H1 (cell line): Measurements from ENCODE around the gene VAMP4. TPM values are rescaled to one million over a fixed set of nuclear protein-coding genes. Genes with fewer than 3 reads are reported as not detected.

Source experiments
- CTCF ChIA-PET: fragments of 300-600 bp; sonication (Branson Sonifier 250); formaldehyde crosslinking; loops from one replicate; lab custom pipeline; 2021; ENCODE audit not compliant: partially characterized antibody; lab: Charles Lee
- POLR2A ChIA-PET: fragments of 300-600 bp; sonication (Branson Sonifier 250); formaldehyde crosslinking; loops from one replicate; lab custom pipeline; 2021; ENCODE audit warnings: inconsistent platforms; ENCODE audit not compliant: partially characterized antibody; lab: Charles Lee
- DNase-seq, 2 experiments: peaks; one replicate each; pipeline versions ENCODE4 v3.0.0 to v3.0.0-alpha.2; 2010 to 2022; ENCODE audit warnings: low spot score in 2 of 2, low read depth in 1 of 2, mixed read lengths in 1 of 2
- FAIRE-seq: peaks from 2 replicates; lab custom pipeline; 2011; peaks lifted over from hg19 to GRCh38; lab: Jason Lieb, UNC
- H2AFZ ChIP-seq: 2 replicates; pipeline ENCODE4 v1.8.1; 2012; ENCODE audit warnings: low read length, inconsistent platforms
- H2AK5ac ChIP-seq: 2 replicates; pipeline ENCODE4 v1.6.1; 2013; ENCODE audit warnings: low read depth, low read length
- H2BK120ac ChIP-seq: replicated peaks from 2 replicates; pipeline ENCODE3; 2013; ENCODE audit warnings: low read depth, low read length, inconsistent platforms
- H2BK12ac ChIP-seq: 2 replicates; pipeline ENCODE4 v1.6.1; 2013; ENCODE audit warnings: low read depth, low read length
- H2BK15ac ChIP-seq: 2 replicates; pipeline ENCODE4 v1.6.1; 2013; ENCODE audit warnings: low read length
- H2BK20ac ChIP-seq: 2 replicates; pipeline ENCODE4 v1.6.1; 2013; ENCODE audit warnings: low read length
- H2BK5ac ChIP-seq: 2 replicates; pipeline ENCODE4 v1.6.1; 2013; ENCODE audit warnings: low read depth, low read length
- H3K14ac ChIP-seq: 2 replicates; pipeline ENCODE4 v1.6.1; 2013; ENCODE audit warnings: inconsistent platforms; ENCODE audit not compliant: insufficient read length
- H3K18ac ChIP-seq: 2 replicates; pipeline ENCODE4 v1.6.1; 2013; ENCODE audit warnings: low read length; ENCODE audit errors: extremely low read depth
- H3K23ac ChIP-seq: 2 replicates; pipeline ENCODE4 v1.6.1; 2013; ENCODE audit warnings: inconsistent platforms; ENCODE audit not compliant: insufficient read length
- H3K23me2 ChIP-seq: 2 replicates; pipeline ENCODE4 v1.6.1; 2013; ENCODE audit warnings: low read depth, low read length
- H3K27ac ChIP-seq: 2 replicates; pipeline ENCODE4 v1.6.1; 2011; ENCODE audit warnings: low read depth, low read length, inconsistent platforms
- H3K27me3 ChIP-seq, 4 experiments: replicated peaks in 1 of 4; 1 replicate in 1 of 4; 2 replicates in 3 of 4; pipeline versions ENCODE4 v1.6.1 to v1.8.1; 2011 to 2013; ENCODE audit warnings: low read length in 3 of 4, mild to moderate bottlenecking in 3 of 4, inconsistent platforms in 2 of 4, mixed read lengths in 2 of 4, moderate library complexity in 1 of 4; ENCODE audit not compliant: control insufficient read depth in 3 of 4, insufficient read depth in 3 of 4; ENCODE audit errors: extremely low read depth in 1 of 4
- H3K36me3 ChIP-seq, 4 experiments: 2 replicates each; pipeline versions ENCODE4 v1.6.1 to v1.8.1; 2011 to 2013; ENCODE audit warnings: mild to moderate bottlenecking in 4 of 4, low read length in 3 of 4, moderate library complexity in 2 of 4, control low read depth in 1 of 4, inconsistent platforms in 1 of 4; ENCODE audit not compliant: insufficient read depth in 4 of 4, control insufficient read depth in 2 of 4
- H3K4ac ChIP-seq: replicated peaks from 2 replicates; pipeline ENCODE3; 2013; ENCODE audit warnings: low read length, low read depth, mixed read lengths, inconsistent platforms; ENCODE audit not compliant: insufficient read length
- H3K4me1 ChIP-seq, 4 experiments: replicated peaks in 1 of 4; 1 replicate in 1 of 4; 2 replicates in 3 of 4; pipeline versions ENCODE4 v1.6.1 to v1.8.1; 2011 to 2013; ENCODE audit warnings: low read length in 3 of 4, inconsistent platforms in 2 of 4, mixed read lengths in 1 of 4; ENCODE audit not compliant: insufficient read depth in 4 of 4, control insufficient read depth in 3 of 4
- H3K4me2 ChIP-seq, 2 experiments: 2 replicates each; pipeline versions ENCODE4 v1.6.1 to v1.8.1; 2011 to 2013; ENCODE audit warnings: low read depth in 2 of 2, low read length in 2 of 2, control low read depth in 1 of 2, inconsistent platforms in 1 of 2, mild to moderate bottlenecking in 1 of 2; ENCODE audit not compliant: insufficient read depth in 1 of 2
- H3K4me3 ChIP-seq, 4 experiments: fragments of 200-600, 300-600 bp in 1 of 4; sonication (generic), shearing (Covaris generic), sonication (Bioruptor Twin) in 1 of 4; 2 replicates each; pipeline versions ENCODE4 v1.5.1 to v1.8.1; 2011 to 2016; ENCODE audit warnings: low read length in 4 of 4, low read depth in 3 of 4, control low read depth in 2 of 4, inconsistent platforms in 2 of 4, mild to moderate bottlenecking in 2 of 4, mixed read lengths in 1 of 4, moderate library complexity in 1 of 4; ENCODE audit not compliant: insufficient read depth in 2 of 4; ENCODE audit errors: extremely low read depth in 1 of 4
- H3K56ac ChIP-seq: replicated peaks from 2 replicates; pipeline ENCODE3; 2013; ENCODE audit warnings: low read depth, mild to moderate bottlenecking, mixed read lengths, low read length, inconsistent platforms; ENCODE audit not compliant: insufficient read length
- H3K79me1 ChIP-seq: 2 replicates; pipeline ENCODE4 v1.6.1; 2013; ENCODE audit warnings: low read depth, low read length, control low read depth
- H3K79me2 ChIP-seq, 2 experiments: 2 replicates each; pipeline versions ENCODE4 v1.6.1 to v1.8.1; 2012 to 2013; ENCODE audit warnings: low read length in 2 of 2, mild to moderate bottlenecking in 2 of 2, inconsistent platforms in 1 of 2; ENCODE audit not compliant: insufficient read depth in 2 of 2, control insufficient read depth in 1 of 2
- H3K9ac ChIP-seq, 4 experiments: replicated peaks in 1 of 4; 1 replicate in 1 of 4; 2 replicates in 3 of 4; pipeline versions ENCODE4 v1.6.1 to v1.8.1; 2011 to 2013; ENCODE audit warnings: low read depth in 3 of 4, low read length in 3 of 4, control low read depth in 2 of 4, mild to moderate bottlenecking in 2 of 4, moderate library complexity in 2 of 4, inconsistent platforms in 1 of 4; ENCODE audit errors: extremely low read depth in 1 of 4
- H3K9me3 ChIP-seq, 2 experiments: 2 replicates each; pipeline versions ENCODE4 v1.6.1 to v1.8.1; 2012 to 2013; ENCODE audit warnings: mild to moderate bottlenecking in 2 of 2, moderate library complexity in 2 of 2, control low read depth in 1 of 2, inconsistent platforms in 1 of 2, low read depth in 1 of 2, low read length in 1 of 2, mixed read lengths in 1 of 2; ENCODE audit not compliant: insufficient read depth in 2 of 2
- H4K20me1 ChIP-seq, 2 experiments: replicated peaks in 1 of 2; 2 replicates each; pipeline versions ENCODE3 to v1.8.1; 2011 to 2013; ENCODE audit warnings: inconsistent platforms in 2 of 2, low read length in 2 of 2, mild to moderate bottlenecking in 1 of 2; ENCODE audit not compliant: insufficient read depth in 2 of 2, control insufficient read depth in 1 of 2
- H4K5ac ChIP-seq: 2 replicates; pipeline ENCODE4 v1.6.1; 2013; ENCODE audit warnings: low read length, low read depth, mixed read lengths, inconsistent platforms; ENCODE audit not compliant: insufficient read length
- H4K8ac ChIP-seq: 2 replicates; pipeline ENCODE4 v1.8.0; 2013; ENCODE audit warnings: mild to moderate bottlenecking, moderate library complexity, low read length, inconsistent platforms; ENCODE audit not compliant: insufficient read depth; ENCODE audit errors: extremely low read depth
- H4K91ac ChIP-seq: replicated peaks from 2 replicates; pipeline ENCODE3; 2013; ENCODE audit warnings: low read length, mixed read lengths, inconsistent platforms; ENCODE audit not compliant: insufficient read length
- BACH1 ChIP-seq: IDR thresholded peaks from 2 replicates; pipeline ENCODE4 v1.6.1; 2012; ENCODE audit warnings: low read length, improper control_type of control experiment
- CBX5 ChIP-seq: fragments of 300-800, 300-1000 bp; sonication (generic); IDR thresholded peaks from 2 replicates; pipeline ENCODE4 v1.7.1; 2016; ENCODE audit warnings: antibody characterized with exemption, low read length, low read depth
- RBBP5 ChIP-seq: IDR thresholded peaks from 2 replicates; pipeline ENCODE4 v1.7.1; 2012; ENCODE audit warnings: low read depth, mild to moderate bottlenecking, inconsistent platforms, low read length, moderate library complexity, borderline replicate concordance
- TCF12 ChIP-seq: IDR thresholded peaks from 2 replicates; pipeline ENCODE4 v1.6.1; 2011; ENCODE audit warnings: low read depth, mild to moderate bottlenecking, low read length
- polyA plus RNA-seq, 7 experiments: library from polyadenylated mRNA; depleted of rRNA in 3 of 7; stranded (reverse) in 5 of 7; unstranded in 2 of 7; fragments of >200 nt in 5 of 7; fragments of 200-250 nt in 2 of 7; gene quantifications; 1 replicate in 5 of 7; 2 replicates in 1 of 7; 4 replicates in 1 of 7; pipeline versions ENCODE4 v1.2.1 to v1.2.3, GENCODE V29; 2011 to 2013; ENCODE audit warnings: missing spikeins in 2 of 7, mixed read lengths in 2 of 7
- total RNA-seq: library from RNA; stranded (reverse); fragmentation: NEBNext Ultra II Directional; extraction: Animal tissue kit (Norgen Biotek cat#: 25700); gene quantifications from 2 replicates; pipeline ENCODE4 v1.2.1, GENCODE V29; 2021

Gene VAMP4
- total and polyA plus RNA-seq, 2 of the 8 experiments (the other 6 are each of a cell fraction or from before 2014, with no cell fraction given) = 1.6 to 13.9 TPM

DNA sequence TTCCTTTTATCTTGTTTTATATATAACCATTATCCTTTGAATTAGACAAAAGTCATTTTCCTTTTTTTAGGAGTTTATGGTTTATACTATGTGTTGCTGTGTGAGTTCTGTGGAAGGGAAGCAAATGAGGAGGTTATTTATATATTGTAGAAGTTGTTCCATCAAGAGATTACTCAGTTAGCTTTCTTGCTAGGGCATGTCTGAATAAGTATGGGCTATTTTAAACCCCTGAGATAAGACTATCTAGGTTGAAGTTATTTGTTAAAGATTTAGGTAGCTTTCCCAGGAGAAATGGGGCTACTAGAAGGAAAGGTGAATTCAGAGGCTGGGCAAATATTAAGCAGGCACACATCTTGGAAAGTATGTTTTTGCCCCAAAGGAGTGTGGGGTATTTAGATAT is 16.1 kb upstream of the VAMP4 start:
- no peak overlapping the region for H4K5ac ChIP-seq
- no peak overlapping the region for H3K23ac ChIP-seq
- no peak overlapping the region for H3K27ac ChIP-seq
- peaks cover 11 to 17% of the 10 kb centered on the region in 2 experiments for H3K9me3 ChIP-seq
- H3K27me3 ChIP-seq = peaks cover 0 to 1% (median 0%) of the 10 kb centered on the region in 4 experiments; a peak in 1 of 7 replicates
- H3K23me2 ChIP-seq = 0 out of 2 replicates have a peak, but pooled peaks cover 3% of the 10 kb centered on the region
- FAIRE-seq (no peak), DNase-seq (no peak)
- H2BK5ac ChIP-seq = no peak overlapping the region
- no peak overlapping the region for H2BK12ac ChIP-seq
- H3K4me3 ChIP-seq = no peak overlapping the region
- H4K91ac ChIP-seq = no peak overlapping the region
- POLR2A ChIA-PET = no interaction called here
- no peak overlapping the region for H4K8ac ChIP-seq
- no peak for TF ChIP-seq RBBP5
- no peak for TF ChIP-seq BACH1
- TF ChIP-seq CBX5 = no peak
- TF ChIP-seq TCF12 = no peak
- TF ChIP-seq, all 59 proteins: peak for 0
- H3K4ac ChIP-seq = no peak overlapping the region
- H2AFZ ChIP-seq = no peak overlapping the region
- no peak overlapping the region for H2BK120ac ChIP-seq
- peaks cover 0 to 3% (median 0%) of the 10 kb centered on the region in 4 experiments; a peak in 1 of 8 replicates for H3K36me3 ChIP-seq
- no peak overlapping the region for H2BK15ac ChIP-seq
- H3K56ac ChIP-seq = no peak overlapping the region
- no peaks in the 10 kb centered on the region for H3K79me2 ChIP-seq
- H2BK20ac ChIP-seq = no peak overlapping the region
- CTCF ChIA-PET = no interaction called here
- no peak overlapping the region for H2AK5ac ChIP-seq
- H3K9ac ChIP-seq = no peak overlapping the region
- no peaks in the 10 kb centered on the region for H3K79me1 ChIP-seq
- peaks cover 2 to 12% (median 6%) of the 10 kb centered on the region in 4 experiments; a peak in 4 of 7 replicates for H3K4me1 ChIP-seq
- no peak overlapping the region for H3K14ac ChIP-seq
- H3K18ac ChIP-seq = no peak overlapping the region
- H4K20me1 ChIP-seq = no peaks in the 10 kb centered on the region
- H3K4me2 ChIP-seq = no peak overlapping the region
